Renal cortical epithelial cell (primary cell): ENCODE data around the gene KCNQ5. TPM values are rescaled to one million over a fixed set of nuclear protein-coding genes. Genes with fewer than 3 reads are reported as not detected.
"Not testable (repeated sequence)": the region's sequence is repeated elsewhere in the genome, so short reads cannot be mapped to it uniquely, and the experiment has no call there.

Experiments
- DNase-seq: peaks from one replicate; pipeline ENCODE4 v3.0.0-alpha.2; 2011; ENCODE audit warnings: low read depth
- total RNA-seq: library from RNA; depleted of rRNA; stranded (reverse); fragments of >200 nt; gene quantifications from 2 replicates; pipeline ENCODE4 v1.2.3, GENCODE V29; 2014

Gene KCNQ5
- total RNA-seq, 1 donor from 2014 or later: under 0.01 TPM

DNA sequence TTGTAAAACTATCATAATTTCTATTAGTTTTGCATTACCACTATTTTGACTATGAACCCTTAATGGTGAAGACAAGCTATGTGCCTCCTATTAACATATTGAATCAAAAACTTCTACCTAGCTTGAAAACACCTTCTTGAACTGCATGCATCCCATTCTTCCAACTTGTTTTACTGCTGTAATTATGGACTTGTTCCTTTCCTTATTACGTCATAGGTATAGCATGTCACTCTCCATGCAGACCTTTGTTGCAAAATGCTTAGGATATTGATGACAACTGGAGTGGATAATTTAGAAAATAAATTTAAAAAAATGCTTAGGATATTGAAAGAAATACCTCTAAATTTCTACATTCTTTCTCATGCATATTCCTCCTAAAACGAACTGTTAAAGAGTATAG, 219.3 kb downstream of the KCNQ5 start:
- no peak for DNase-seq

DNA sequence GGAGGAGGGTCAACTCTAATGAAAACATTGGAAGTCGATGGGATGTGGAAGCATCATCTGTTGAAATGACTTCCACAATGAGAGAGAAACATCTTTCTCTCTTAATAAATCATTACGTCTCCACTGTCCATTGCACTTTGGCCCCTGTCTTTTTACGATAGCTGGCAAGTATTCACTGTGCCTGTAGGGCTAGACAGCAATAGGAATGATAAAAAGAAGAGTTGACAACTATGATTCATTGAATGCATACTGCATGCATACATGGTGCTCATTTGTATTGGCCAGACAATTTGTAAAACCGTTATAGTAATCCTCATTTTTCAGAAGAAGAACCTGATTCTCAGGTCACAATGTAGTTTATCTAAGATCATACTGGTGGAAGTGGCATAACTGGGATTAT, 220.3 kb downstream of the KCNQ5 start:
- DNase-seq: no peak

DNA sequence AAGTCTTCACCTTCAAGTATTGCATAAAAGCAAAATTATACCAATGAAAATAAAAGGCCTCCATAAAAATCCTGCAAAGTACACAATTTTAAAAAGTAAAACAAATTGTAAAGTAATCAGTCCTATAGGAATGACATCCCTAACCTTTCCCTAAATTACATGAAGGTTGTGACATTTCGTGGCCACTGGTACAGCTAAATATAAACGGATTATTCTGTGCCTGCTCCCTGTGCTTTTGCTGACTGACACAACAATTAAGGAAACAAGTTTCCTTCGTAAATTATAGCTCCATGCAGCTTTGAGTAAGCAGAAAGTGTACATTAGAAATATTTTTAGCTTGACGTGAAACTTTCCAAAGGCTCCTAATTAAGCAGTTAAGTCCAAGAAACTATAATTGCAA, 222.8 kb downstream of the KCNQ5 start:
- DNase-seq: no peak

DNA sequence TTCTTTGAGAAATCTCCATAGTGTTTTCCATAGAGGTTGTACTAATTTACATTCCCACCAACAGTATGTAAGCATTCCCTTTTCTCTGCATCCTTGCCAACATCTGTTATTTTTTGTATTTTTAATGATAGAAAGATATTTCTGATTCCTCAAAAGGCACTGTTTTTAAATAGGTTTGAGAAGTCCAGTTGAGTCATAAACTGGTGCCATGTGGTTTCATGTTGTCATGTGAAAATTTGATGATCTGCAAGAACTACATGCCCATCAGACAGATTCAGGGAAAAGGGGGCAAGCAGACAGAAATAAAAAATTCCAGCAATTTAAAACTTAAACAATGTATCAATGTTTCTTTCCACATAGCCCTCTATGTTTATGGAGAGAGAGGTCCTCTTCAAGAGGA, 227.5 kb downstream of the KCNQ5 start:
- no peak for DNase-seq

DNA sequence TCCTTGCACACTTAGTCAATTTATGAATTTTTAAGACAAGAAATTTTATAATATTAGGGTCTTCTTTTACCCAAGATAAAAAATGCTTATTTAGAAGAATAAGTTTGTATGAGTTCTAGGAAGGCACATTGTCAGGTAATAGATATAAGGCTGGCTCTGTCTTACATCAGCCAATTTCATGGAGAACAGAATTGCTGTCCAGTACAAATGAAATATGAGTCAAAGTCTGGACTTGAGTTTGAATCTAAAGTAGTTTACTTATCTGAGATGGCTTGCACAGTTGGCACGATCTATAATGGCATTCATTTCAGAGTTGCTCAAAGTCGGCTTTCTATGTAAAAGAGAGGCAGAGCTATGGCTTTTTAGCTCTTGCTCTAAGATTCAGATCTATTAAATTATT, 228.2 kb downstream of the KCNQ5 start:
- no peak for DNase-seq

DNA sequence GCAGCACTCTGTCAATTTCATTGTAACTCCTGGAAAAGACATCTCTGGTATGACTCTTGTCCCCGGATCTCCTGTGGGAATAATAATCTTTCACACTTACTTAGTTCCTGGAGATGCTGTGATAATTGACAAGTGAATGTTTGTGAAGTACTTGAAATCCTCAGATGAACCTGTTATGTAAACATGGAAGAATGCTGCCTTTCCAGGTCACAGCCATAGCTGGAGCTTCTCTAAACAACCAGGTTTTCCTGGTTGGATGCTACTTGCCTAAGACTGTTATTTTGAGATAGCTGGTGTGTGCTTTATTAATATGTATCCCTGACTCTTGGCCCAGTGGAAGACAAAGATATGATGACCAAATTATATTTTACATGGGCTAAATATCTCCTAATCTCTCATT, 228.6 kb downstream of the KCNQ5 start:
- DNase-seq: no peak

DNA sequence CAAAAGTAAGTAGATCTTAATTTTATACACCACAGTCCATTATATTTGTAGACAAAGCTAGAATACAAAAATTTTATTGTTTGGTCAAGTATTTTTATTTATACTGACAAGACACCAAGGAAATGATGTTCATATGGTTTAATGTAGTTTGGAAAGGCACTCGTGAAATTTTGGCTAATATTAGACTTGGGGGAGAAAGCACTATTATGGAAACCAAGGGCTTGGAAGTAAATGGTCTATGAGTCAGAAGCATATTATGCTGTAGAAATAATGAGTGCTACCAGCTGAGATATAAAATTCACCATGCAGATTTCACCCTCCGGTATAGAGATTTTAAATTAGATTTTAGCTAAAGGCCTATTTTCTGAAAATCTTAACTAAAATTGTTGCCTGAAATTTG, 233.6 kb downstream of the KCNQ5 start:
- no peak for DNase-seq

DNA sequence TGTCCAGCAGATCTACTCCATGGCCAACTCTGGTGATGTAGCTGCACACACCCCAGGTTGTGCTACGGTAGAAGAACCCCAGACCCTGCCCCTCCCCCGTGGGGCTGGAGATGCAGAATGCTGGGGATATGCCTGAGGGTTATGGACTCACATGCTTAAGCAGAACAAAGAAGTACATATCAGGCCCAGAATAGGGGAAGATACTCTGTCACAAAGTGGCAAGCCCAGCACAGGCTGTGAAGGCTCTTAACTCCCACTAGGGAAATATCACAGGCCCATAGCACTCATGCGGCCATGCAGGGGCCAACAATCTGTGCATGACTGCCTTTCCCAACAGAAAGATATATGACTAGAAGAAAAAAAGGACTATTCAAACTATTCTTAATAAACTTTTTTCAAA, 234.9 kb downstream of the KCNQ5 start:
- no peak for DNase-seq

DNA sequence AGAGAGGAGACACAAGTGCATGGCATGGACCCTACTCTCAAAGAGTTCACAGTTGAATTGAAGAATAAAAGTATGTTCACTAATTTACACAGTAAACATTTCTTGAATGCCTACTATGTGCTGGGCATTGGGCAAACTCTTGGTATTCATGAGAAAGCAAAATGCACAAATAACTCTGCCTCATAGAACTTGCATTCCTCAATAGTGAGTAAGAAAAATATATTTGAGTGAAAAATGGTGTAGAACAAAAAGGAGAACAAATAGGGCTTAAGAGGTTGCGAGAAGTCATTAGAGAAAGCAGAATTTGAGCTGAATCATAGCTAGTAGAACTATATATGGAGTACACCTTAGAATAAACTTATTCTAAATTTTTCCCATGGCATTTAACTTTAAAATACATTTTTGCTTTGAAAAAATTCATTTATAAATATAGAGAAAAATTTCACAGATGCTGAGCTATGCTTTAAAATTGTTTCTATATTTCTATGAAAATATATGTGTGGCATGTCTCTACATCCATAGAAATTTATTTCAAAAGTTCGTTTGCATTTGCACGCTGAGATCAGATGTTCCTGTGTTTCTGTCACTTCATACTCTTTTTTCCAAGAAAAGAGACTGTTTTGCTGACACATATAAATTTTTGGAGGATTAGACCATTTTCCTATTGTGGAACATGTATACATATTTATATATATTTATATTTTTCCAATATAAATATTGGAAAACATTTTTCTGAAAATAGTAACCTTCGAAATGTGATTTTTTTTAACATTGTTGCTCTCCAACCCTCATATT, 236.1 kb downstream of the KCNQ5 start:
- DNase-seq: peak; percentile 41

DNA sequence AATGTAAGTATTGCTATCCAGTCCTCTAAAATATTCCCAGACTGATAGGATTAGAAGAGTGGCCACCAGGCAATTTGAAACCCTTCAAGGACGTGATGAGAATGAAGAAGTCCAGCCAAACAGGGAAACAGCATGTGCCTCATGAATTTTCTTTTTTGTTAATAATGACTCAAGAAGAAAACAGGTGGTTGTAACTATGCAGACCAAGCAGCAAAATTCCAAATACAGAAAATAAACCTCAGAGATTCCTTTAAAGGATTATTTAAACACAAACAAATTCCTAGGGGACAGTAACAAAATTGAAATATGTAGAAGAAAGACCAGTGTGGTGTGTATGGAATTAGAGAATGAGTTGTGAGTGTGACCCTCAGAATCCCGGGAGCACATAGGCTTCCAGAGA, 239.2 kb downstream of the KCNQ5 start:
- DNase-seq: no peak

DNA sequence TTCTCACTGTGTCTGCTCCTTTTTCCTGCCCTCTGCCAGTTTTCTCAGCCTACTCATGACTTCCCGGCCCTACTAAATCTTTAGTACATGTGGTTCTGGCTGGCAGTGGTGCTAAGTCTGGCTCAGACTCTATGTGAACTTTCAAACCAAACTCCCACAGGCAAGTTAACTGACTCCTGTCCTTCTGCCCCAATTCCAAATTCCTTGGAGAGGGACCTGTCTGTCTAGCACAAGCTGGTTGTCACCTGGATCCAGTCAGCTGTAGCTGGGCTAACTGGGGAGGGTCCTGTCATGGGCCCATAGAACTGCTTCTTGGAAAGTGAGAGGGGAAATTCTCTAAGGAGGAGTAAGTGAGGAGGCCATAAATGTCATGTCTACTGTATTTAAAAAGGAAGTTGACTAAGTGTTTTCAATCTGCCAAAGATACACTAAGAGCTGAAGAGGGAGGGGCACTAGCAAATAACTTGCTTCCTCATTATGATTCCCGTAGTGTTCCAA, 240.1 kb downstream of the KCNQ5 start:
- DNase-seq: peak; percentile 29

DNA sequence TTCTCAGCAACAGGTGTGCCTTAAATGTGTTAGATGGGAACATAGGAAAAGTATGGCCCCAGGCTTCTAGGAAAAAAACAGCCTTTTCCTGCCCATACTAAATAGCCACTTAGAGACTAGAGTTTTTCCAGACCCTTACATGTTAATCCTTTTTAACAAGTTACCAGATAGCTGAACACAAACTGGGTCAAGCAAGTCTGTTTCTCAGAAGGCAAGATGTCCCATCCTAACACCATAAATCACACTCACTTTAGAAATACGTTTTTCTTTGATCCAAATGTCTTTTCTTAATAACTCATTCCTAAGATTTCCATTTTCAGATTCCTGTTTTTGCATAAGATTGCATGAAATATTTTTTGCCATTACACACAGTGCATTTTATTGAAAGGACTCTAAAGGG, 241.3 kb downstream of the KCNQ5 start:
- DNase-seq: no peak

DNA sequence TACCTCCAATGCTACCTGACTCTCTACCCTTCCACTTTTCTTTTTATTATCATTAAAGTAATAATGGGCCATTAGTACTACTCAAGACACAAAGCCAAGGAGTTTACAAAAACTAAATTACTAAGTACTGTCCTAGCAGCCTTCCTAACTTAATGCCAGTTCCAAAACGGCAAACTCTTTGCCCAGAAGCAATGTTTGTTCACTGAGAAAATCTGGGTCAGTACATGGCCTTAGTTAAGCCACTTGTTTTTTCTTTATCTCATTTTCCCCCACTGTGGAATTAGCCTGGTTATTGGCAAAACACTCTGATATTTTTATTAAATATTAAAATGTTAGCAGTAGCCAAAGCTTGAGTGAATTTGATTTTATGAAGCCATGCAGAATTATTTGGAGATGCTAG, 242.4 kb downstream of the KCNQ5 start:
- no peak for DNase-seq

DNA sequence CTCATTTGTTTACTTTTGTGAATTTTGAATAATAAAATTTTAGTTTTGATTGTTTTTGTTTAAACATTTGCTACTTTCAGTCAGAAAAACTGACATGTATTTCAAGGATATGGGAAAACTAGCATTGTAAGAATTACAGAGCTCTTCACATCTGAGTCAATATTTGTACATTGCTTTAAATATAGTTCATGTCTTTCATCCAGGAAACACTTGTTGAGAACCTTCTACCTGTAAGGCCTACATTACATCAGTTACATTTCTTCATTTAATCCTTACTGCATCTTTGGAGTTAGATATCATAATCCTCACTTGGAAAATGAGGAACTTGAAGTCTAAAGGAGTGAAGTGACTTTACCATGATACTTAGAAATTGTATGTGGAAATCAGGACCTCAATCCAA, 242.9 kb downstream of the KCNQ5 start:
- no peak for DNase-seq

DNA sequence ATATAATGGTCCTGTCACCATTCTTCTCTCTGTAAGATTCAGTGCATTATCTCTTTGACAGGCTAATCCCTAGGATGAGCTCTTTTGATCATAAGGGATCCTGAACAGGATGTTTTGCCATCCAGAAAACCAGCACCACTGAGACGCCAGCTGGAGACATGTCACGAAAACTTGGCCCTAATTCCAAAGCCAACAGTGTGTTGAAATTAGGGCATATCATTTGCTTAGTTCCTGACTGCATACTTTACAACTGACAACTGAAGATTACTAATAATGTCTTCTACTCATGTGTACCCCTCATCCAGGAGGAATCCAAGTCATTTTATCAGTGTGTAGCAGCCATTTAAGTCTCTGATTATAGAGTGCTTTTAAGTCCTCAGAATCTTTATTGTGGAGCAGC, 243.6 kb downstream of the KCNQ5 start:
- no peak for DNase-seq

DNA sequence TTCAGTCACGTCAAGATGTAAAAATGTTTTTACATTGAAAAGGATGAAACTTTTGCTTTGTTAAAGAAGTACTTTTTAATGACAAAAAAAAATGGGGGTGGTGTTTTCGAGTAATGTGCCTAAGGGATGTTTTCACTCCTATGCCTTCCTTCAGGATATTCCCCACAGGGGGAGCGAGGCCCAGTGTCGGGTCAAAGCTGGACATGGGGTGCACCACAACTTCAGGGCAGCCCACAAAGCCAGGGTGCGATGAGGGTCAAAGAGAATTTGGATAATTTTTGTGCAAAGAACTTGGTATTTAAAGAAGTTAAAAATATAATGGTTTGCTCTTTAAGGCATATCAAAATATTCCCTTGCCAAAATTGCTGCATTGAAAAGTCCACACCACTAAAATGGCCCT, 247.8 kb downstream of the KCNQ5 start:
- DNase-seq: no peak

DNA sequence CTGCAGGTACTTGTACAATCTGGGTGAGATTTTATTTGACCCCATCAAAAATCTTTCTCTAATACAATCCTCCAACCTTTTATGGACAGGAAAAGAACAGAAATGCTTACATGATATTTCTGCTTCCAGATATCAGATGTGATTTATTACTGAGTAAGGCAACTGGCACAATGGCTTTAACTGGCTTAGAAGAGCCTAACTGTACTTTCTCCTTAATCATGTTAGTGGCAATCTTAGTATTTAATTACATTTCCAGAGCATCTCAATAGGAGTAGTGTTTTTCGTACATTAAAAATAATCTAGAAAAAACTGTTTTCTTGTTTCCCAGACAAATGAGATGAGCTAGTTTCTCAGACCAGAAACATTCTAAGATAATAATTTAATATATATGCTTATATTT, 251.6 kb downstream of the KCNQ5 start:
- DNase-seq: no peak

DNA sequence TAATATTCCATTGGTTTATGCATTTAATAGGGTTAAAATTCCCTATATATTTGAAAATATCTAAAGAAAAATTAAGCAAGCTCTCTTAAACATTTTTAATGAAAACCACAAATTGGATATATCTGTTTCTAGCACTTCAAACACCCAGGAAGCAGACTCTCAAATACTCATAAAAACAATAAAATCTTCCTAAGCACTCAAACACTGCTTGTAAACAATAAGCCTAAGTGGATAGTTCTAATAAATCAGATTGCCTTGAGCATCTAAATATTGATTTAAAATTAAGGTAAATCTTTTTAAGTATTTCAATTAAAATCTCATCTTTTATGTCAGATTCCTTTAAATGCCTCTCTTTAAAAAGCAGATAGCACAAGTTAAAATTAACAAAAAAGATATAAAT, 254.4 kb downstream of the KCNQ5 start:
- no peak for DNase-seq

DNA sequence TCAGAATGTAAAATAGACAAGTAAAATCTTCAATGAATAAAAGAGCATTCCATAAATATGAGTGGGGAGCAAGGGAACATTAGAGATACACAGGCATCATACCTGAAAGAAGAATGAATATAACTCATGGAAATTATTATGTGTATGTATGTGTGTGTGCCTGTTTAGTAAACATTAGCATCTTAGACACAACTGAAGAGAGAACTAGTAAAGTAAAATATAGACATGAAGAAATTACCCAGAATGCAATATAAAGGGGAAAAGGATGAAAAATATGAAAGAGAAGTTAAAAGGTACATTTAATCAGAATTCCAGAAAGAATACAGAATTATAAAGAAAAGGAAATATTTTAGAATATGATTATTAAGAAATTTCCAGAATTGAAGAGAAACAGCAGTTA, 264.3 kb downstream of the KCNQ5 start:
- no peak for DNase-seq

DNA sequence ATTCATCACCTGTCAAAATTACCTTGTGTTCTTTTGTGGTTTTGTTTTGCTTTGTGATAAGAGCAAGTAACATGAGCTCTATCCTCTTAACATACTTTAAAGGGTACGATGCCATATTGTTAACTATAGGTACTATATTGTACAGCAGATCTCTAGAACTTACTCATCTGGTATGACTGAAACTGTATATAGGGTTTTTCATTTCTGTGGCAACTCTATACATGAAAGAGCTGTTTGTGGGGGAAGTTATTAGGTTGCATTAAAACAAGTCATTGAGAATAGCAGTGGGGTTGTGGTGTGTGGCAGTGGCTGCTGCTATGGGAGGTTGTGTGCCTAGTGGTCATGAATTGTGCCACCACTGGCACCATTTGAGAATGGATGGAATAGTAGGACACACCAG, 268.4 kb downstream of the KCNQ5 start:
- no peak for DNase-seq

DNA sequence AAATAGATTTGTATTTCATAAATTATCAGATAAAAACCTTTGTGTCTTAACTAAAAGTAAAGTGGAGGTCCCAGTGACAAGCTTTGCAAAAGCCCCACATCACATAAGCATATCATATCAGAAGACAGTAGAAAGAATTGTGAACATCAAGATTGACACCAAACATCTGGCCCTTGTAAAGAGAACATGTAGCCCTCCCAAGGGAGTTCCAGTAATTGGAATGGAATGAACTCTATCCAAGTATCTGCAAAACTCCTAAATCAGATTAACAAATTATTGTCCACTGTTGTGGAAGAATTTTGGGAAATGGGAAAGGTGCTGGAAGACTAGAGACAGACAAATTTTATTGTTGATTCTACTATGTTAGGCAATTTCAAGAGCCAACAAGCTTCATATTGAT, 268.8 kb downstream of the KCNQ5 start:
- no peak for DNase-seq

DNA sequence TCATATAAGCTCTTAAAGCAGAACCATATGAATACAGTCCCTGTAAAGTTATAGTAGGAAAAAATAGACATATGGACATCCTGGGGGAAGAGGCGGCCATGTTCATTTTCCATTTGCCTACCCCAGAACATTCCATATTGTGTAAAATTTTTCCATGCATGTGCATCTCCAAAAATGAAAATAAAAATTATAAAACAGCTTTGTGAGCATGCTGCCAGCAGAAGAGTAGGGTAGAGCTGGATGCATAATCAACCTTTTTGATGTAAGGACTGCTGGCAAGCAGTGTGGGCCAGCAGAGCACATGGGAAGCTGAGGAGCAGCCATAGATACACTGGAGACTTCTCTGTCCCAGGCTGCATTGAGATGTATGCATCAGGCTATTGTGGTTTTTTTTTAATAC, 271.0 kb downstream of the KCNQ5 start:
- no peak for DNase-seq

DNA sequence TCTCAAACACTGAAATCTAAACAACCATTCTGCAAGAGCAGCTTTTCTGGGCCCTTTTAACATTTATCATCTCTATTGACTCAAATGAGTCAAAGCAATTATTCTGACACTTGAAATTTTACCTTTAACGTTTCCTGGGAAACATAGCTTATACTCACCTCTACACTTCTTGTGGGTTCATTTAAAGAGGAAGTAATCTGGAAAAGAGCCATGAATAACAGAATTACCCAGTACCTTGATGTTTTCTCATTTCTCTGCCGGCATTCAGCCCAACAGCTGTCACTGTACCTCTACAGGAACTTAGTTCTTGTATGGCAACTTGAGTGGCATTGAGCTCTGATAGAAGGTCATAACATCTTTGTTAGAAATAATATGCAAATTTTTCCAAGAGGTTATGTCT, 272.2 kb downstream of the KCNQ5 start:
- peak; percentile 44 for DNase-seq

DNA sequence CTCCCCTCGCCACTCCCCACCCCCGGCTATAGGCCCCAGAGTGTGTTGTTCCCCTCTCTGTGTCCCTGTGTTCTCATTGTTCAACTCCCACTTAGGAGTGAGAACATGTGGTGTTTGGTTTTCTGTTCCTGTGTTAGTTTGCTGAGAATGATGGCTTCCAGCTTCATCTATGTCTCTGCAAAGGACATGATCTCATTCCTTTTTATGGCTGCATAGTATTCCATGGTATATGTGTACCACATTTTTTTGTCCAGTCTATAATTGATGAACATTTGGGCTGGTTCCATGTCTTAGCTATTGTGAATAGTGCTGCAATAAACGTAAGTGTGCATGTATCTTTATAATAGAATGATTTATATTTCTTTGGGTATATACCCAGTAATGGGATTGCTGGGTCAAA, 276.4 kb downstream of the KCNQ5 start:
- not testable (repeated sequence) for DNase-seq
